OCI-LY7 (cell line): ENCODE data around the gene SALL2. TPM values are rescaled to one million over a fixed set of nuclear protein-coding genes. Genes with fewer than 3 reads are reported as not detected.

Experiments used
- BruUV-seq: library from RNA; stranded (reverse); fragments of 400-500 nt; replicated peaks from 2 replicates; lab custom pipeline; 2021; lab: Mats Ljungman, UMichigan
- CTCF ChIA-PET: fragments of 300-600 bp; sonication (Branson Sonifier 250); formaldehyde crosslinking; loops from one replicate; lab custom pipeline; 2022; ENCODE audit warnings: antibody characterized with exemption; ENCODE audit not compliant: unreplicated experiment; lab: Charles Lee
- POLR2A ChIA-PET: fragments of 300-600 bp; sonication (Branson Sonifier 250); formaldehyde crosslinking; loops from one replicate; lab custom pipeline; 2022; ENCODE audit warnings: antibody characterized with exemption; lab: Charles Lee
- DNase-seq: peaks from one replicate; pipeline ENCODE4 v3.0.0-alpha.2; 2015; ENCODE audit warnings: low spot score
- H2AFZ ChIP-seq: fragments of 200-600 bp; sonication (generic), shearing (Covaris generic); 2 replicates; pipeline ENCODE4 v1.6.1; 2014; ENCODE audit warnings: mild to moderate bottlenecking, antibody characterized with exemption, low read length, moderate library complexity
- H3K27ac ChIP-seq: fragments of 200-600 bp; sonication (generic); 2 replicates; pipeline ENCODE4 v1.5.1; 2014; ENCODE audit warnings: mixed run types, low read depth, mild to moderate bottlenecking, moderate library complexity, low read length, inconsistent platforms; ENCODE audit not compliant: poor library complexity, severe bottlenecking
- H3K36me3 ChIP-seq: fragments of 200-600 bp; sonication (generic); 2 replicates; pipeline ENCODE4 v1.6.1; 2014; ENCODE audit warnings: mild to moderate bottlenecking, antibody characterized with exemption, low read length, moderate library complexity, mixed read lengths; ENCODE audit not compliant: insufficient read depth
- H3K4me1 ChIP-seq: fragments of 200-600 bp; sonication (generic); 2 replicates; pipeline ENCODE4 v1.5.1; 2014; ENCODE audit warnings: mild to moderate bottlenecking, low read length; ENCODE audit not compliant: insufficient read depth, poor library complexity, severe bottlenecking
- H3K4me2 ChIP-seq: fragments of 200-600 bp; sonication (generic); 2 replicates; pipeline ENCODE4 v1.6.1; 2014; ENCODE audit warnings: mild to moderate bottlenecking, low read length
- H3K4me3 ChIP-seq: fragments of 200-600 bp; sonication (generic); 2 replicates; pipeline ENCODE4 v1.5.1; 2014; ENCODE audit warnings: mild to moderate bottlenecking, low read depth, low read length; ENCODE audit not compliant: poor library complexity, severe bottlenecking
- H3K79me2 ChIP-seq: fragments of 200-600 bp; sonication (generic); 2 replicates; pipeline ENCODE4 v1.6.1; 2016; ENCODE audit warnings: low read depth, mild to moderate bottlenecking, low read length, moderate library complexity, mixed read lengths; ENCODE audit not compliant: insufficient read depth
- H3K9me2 ChIP-seq: fragments of 200-600 bp; sonication (generic); 2 replicates; pipeline ENCODE4 v1.6.1; 2016; ENCODE audit warnings: mild to moderate bottlenecking, low read length, mixed read lengths; ENCODE audit not compliant: insufficient read depth
- H3K9me3 ChIP-seq: fragments of 200-600 bp; sonication (generic); 2 replicates; pipeline ENCODE4 v1.6.1; 2014; ENCODE audit warnings: mild to moderate bottlenecking, mixed run types, low read length, mixed read lengths
- H4K20me1 ChIP-seq: fragments of 200-600 bp; sonication (generic); 2 replicates; pipeline ENCODE4 v1.6.1; 2014; ENCODE audit warnings: mild to moderate bottlenecking, antibody characterized with exemption, low read length, moderate library complexity, mixed read lengths; ENCODE audit not compliant: insufficient read depth
- CTCF ChIP-seq: fragments of 200-600 bp; sonication (generic); conservative IDR thresholded peaks from 2 replicates; pipeline ENCODE4 v1.5.1; 2014; ENCODE audit warnings: mild to moderate bottlenecking, antibody characterized with exemption, low read length, moderate library complexity, mixed read lengths
- EZH2phosphoT487 ChIP-seq: fragments of 200-600 bp; sonication (generic); IDR thresholded peaks from 2 replicates; pipeline ENCODE4 v1.6.1; 2018; ENCODE audit warnings: low read depth, borderline replicate concordance, mild to moderate bottlenecking, mixed run types, antibody characterized with exemption, low read length, moderate library complexity, mixed read lengths
- intact Hi-C: fragments of 100-400 bp; cut with micrococcal nuclease; formaldehyde crosslinking; loops from one replicate; pipeline ENCODE4 v1.10.0; 2022; ENCODE audit not compliant: unreplicated experiment
- total RNA-seq, 2 experiments: library from RNA; depleted of rRNA in 1 of 2; stranded (reverse); fragments of >200 nt in 1 of 2; shearing (Covaris generic) in 1 of 2; gene quantifications; 2 replicates each; pipeline ENCODE4 v1.2.3, GENCODE V29; 2014 to 2022

The SALL2 gene
- total RNA-seq, 2 experiments from 2014 or later = 8.2 to 15.9 TPM

DNA sequence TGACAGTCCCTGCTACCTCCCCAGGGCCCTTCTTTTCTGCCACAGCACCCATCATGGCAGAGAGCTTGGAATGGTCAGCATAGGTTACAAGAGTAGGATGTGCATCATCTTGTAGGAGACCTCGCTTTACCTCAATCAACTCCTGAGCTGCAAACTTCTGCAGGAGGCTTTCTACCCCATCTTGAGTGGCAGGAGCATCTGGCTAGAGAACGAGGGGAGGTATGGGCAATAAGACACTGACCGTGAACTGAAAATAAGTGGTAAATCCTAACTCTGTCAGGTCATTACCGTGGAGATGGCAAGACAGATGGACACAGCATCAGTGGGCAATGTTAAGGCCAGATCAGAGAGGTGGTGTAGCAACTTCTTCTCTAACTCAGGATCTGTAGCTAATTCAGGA, 22.8 kb downstream of the SALL2 start:
- Histone ChIP-seq H3K4me2 (no peak overlapping the region), H3K4me3 (no peak overlapping the region), H3K9me3 (no peaks in the 10 kb centered on the region), H2AFZ (no peak overlapping the region), H3K79me2 (peaks cover 38% of the 10 kb centered on the region), H3K27ac (no peak overlapping the region), H3K4me1 (peaks cover 10% of the 10 kb centered on the region), H4K20me1 (no peaks in the 10 kb centered on the region; the same call in 1 of the 2 replicates), H3K9me2 (no peaks in the 10 kb centered on the region), H3K36me3 (peaks cover 86% of the 10 kb centered on the region)
- no TSS peak for BruUV-seq
- intact Hi-C loops = no loop called here
- DNase-seq = no peak
- CTCF ChIA-PET = interaction anchor here (0.6 kb wide), 1 partner anchor 184 kb away, joined by 4 read pairs; no protein-coding TSS in a partner anchor
- POLR2A ChIA-PET = no interaction called here
- TF ChIP-seq EZH2phosphoT487 (no peak), CTCF (no peak)

- Histone ChIP-seq H3K79me2 (peaks cover 22% of the 10 kb centered on the region; the same call in 1 of the 2 replicates), H2AFZ (no peak overlapping the region), H3K36me3 (peaks cover 88% of the 10 kb centered on the region), H3K4me3 (no peak overlapping the region), H3K27ac (no peak overlapping the region), H3K4me1 (peaks cover 10% of the 10 kb centered on the region), H4K20me1 (no peaks in the 10 kb centered on the region; the same call in 1 of the 2 replicates), H3K4me2 (no peak overlapping the region), H3K9me2 (no peaks in the 10 kb centered on the region), H3K9me3 (no peaks in the 10 kb centered on the region)
- intact Hi-C loops = no loop called here
- DNase-seq = no peak
- CTCF ChIA-PET = no interaction called here
- TF ChIP-seq CTCF = no peak
- TF ChIP-seq EZH2phosphoT487 = no peak
- no TSS peak for BruUV-seq
- POLR2A ChIA-PET = interaction anchor here (0.6 to 2.3 kb wide), 5 partner anchors 10 to 512 kb away, joined by 3 to 16 read pairs (median 4); partner anchors contain the start of gene METTL3
Observed at GRCh38 chr14:21501568-21501967, 24.6 kb downstream of the SALL2 start.
